ENCODE data around the gene NUP153.

The NUP153 gene

GRCh38 chr6:17744019-17744756 is 37.5 kb upstream of the NUP153 start:
- Histone ChIP-seq H3K79me2 (ENCODE audit: control insufficient read depth, low read length) (no peaks in the 10 kb centered on the region), H3K4me3 (ENCODE audit: low read length) (peak overlapping the region; percentile 32), H3K9me3 (ENCODE audit: control insufficient read depth, insufficient read depth, low read length) (no peaks in the 10 kb centered on the region), H3K9me2 (replicated peaks; ENCODE audit: control insufficient read depth, low read length) (no peaks in the 10 kb centered on the region), H3F3A (ENCODE audit: control insufficient read depth, insufficient read depth) (no peaks in the 10 kb centered on the region), H3K27ac (ENCODE audit: low read depth, low read length) (peak overlapping the region; percentile 35), H3K4me1 (ENCODE audit: control insufficient read depth, low read length) (peaks cover 15% of the 10 kb centered on the region), H4K20me1 (ENCODE audit: control insufficient read depth, insufficient read depth, low read depth, low read length) (no peaks in the 10 kb centered on the region), H3K4me2 (ENCODE audit: low read length) (peak overlapping the region; percentile 59), H3K36me3 (ENCODE audit: control insufficient read depth, low read length) (no peaks in the 10 kb centered on the region), H3K27me3 (ENCODE audit: control insufficient read depth, low read length) (no peaks in the 10 kb centered on the region)
- no peak for TF ChIP-seq EZH2phosphoT487 (IDR thresholded peaks at IDR 0.05; ENCODE audit: borderline replicate concordance, low read length)
- no peak for TF ChIP-seq CTCF (IDR thresholded peaks at IDR 0.05; ENCODE audit: low read depth, low read length, poor library complexity, severe bottlenecking)

GRCh38 chr6:17741507-17741906 is 34.8 kb upstream of the NUP153 start:
- 0 out of 2 replicates have a peak, but pooled peaks cover 3% of the 10 kb centered on the region for H3K9me3 ChIP-seq (ENCODE audit: control insufficient read depth, insufficient read depth, low read length)
- H3K36me3 ChIP-seq (ENCODE audit: control insufficient read depth, low read length), result no peaks in the 10 kb centered on the region
- H3K4me2 ChIP-seq (ENCODE audit: low read length), result no peak overlapping the region
- H3F3A ChIP-seq (ENCODE audit: control insufficient read depth, insufficient read depth), result no peaks in the 10 kb centered on the region
- no peaks in the 10 kb centered on the region for H4K20me1 ChIP-seq (ENCODE audit: control insufficient read depth, insufficient read depth, low read depth, low read length)
- H3K79me2 ChIP-seq (ENCODE audit: control insufficient read depth, low read length), result no peaks in the 10 kb centered on the region
- TF ChIP-seq EZH2phosphoT487 (IDR thresholded peaks at IDR 0.05; ENCODE audit: borderline replicate concordance, low read length) (no peak), CTCF (IDR thresholded peaks at IDR 0.05; ENCODE audit: low read depth, low read length, poor library complexity, severe bottlenecking) (no peak)
- peaks cover 15% of the 10 kb centered on the region for H3K4me1 ChIP-seq (ENCODE audit: control insufficient read depth, low read length)
- H3K9me2 ChIP-seq (replicated peaks; ENCODE audit: control insufficient read depth, low read length), result no peaks in the 10 kb centered on the region
- no peak overlapping the region for H3K4me3 ChIP-seq (ENCODE audit: low read length)
- H3K27ac ChIP-seq (ENCODE audit: low read depth, low read length), result no peak overlapping the region
- H3K27me3 ChIP-seq (ENCODE audit: control insufficient read depth, low read length), result 0 out of 2 replicates have a peak, but pooled peaks cover 2% of the 10 kb centered on the region

GRCh38 chr6:17740559-17741220 is 34.0 kb upstream of the NUP153 start:
- Histone ChIP-seq H3K36me3 (ENCODE audit: control insufficient read depth, low read length) (no peaks in the 10 kb centered on the region), H3K4me2 (ENCODE audit: low read length) (no peak overlapping the region), H3K9me2 (replicated peaks; ENCODE audit: control insufficient read depth, low read length) (no peaks in the 10 kb centered on the region), H3K27me3 (ENCODE audit: control insufficient read depth, low read length) (0 out of 2 replicates have a peak, but pooled peaks cover 2% of the 10 kb centered on the region), H3K9me3 (ENCODE audit: control insufficient read depth, insufficient read depth, low read length) (0 out of 2 replicates have a peak, but pooled peaks cover 3% of the 10 kb centered on the region), H3K27ac (ENCODE audit: low read depth, low read length) (no peak overlapping the region), H3F3A (ENCODE audit: control insufficient read depth, insufficient read depth) (no peaks in the 10 kb centered on the region), H4K20me1 (ENCODE audit: control insufficient read depth, insufficient read depth, low read depth, low read length) (no peaks in the 10 kb centered on the region), H3K79me2 (ENCODE audit: control insufficient read depth, low read length) (no peaks in the 10 kb centered on the region), H3K4me3 (ENCODE audit: low read length) (no peak overlapping the region), H3K4me1 (ENCODE audit: control insufficient read depth, low read length) (peaks cover 15% of the 10 kb centered on the region)
- TF ChIP-seq EZH2phosphoT487 (IDR thresholded peaks at IDR 0.05; ENCODE audit: borderline replicate concordance, low read length) (no peak), CTCF (IDR thresholded peaks at IDR 0.05; ENCODE audit: low read depth, low read length, poor library complexity, severe bottlenecking) (no peak)

All from DOHH2 (cell line).